8988T (cell line): ENCODE measurements around the gene ATP11B.
"Not testable (repeated sequence)": the region's sequence is repeated elsewhere in the genome, so short reads cannot be mapped to it uniquely, and the experiment has no call there.

Experiments
- DNase-seq: peaks from one replicate; pipeline ENCODE4 v3.0.0; 2011

ATP11B gene

DNA sequence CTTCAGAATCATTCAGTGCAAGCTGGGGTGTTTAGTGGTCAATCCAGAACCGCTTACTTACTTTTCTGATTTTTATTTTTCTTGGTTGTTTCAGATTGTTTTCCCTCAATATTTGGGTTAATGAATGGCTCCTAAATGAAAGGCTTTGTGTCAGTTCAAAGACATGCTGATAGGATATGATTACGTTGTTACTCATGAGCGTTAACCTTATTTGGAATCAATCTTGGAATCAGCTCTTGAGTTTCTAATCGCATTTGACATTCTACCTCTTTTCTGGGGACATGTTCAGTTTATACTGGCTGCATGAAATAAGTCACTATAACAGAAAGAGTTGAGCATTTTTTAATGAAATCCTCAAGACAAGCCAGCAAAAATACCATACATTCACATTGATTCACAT, 50.2 kb downstream of the ATP11B start:
- DNase-seq, result no peak

DNA sequence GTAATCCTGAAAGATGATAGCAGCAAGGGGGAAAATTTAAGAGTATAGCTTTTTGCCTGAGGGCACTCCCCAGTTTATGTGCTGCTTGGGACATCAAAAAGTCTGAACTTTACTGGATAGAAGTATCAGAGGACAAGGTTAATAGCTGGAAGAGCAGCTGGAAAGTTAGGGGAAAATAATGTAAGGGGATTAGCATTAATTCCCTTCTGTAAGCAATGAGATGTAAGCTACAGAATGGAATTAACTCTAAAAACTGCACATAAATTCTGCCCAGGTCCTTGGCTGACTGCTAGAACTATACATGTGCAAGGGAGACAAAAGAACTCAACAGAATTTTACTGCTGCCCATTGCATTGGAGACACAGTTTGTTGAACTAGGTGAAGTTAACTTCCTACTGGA, 55.6 kb downstream of the ATP11B start:
- DNase-seq, result no peak

DNA sequence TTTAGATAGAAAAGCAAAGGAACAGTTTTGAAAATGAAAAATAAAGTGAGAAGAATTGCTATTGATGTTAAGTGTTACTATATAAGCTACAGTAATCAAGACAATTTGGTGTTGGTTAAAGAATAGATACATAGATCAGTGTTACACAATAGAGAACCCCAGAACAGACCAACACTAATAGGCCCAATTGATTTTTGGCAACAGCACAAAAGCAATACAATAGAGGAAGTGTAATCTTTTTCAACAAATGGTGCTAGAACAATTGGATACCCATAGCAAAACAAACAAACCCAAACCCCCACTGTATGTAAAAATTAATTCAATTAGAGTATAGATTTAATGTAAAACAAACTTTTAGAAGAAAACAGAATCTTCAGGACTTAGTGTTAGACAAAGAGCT, 61.8 kb downstream of the ATP11B start:
- DNase-seq, result no peak

DNA sequence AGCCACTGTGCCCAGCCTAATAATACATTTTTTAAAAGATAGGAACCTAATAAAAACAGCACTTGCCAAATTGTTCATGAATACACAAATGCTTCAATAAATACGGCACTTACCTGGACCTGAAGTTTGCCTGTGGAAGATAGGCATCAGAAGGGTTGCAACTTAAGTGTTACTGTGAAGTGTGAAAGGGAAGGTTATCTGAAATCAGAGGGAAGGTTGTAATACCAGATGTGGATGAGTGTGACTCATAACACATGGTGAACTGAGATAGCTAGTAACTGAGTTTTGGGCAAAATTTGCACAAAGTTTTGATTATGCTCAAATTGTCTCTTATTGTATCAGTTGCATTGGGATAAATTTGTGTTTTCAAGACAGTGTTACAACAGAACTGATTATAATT, 68.0 kb downstream of the ATP11B start:
- DNase-seq, result no peak

DNA sequence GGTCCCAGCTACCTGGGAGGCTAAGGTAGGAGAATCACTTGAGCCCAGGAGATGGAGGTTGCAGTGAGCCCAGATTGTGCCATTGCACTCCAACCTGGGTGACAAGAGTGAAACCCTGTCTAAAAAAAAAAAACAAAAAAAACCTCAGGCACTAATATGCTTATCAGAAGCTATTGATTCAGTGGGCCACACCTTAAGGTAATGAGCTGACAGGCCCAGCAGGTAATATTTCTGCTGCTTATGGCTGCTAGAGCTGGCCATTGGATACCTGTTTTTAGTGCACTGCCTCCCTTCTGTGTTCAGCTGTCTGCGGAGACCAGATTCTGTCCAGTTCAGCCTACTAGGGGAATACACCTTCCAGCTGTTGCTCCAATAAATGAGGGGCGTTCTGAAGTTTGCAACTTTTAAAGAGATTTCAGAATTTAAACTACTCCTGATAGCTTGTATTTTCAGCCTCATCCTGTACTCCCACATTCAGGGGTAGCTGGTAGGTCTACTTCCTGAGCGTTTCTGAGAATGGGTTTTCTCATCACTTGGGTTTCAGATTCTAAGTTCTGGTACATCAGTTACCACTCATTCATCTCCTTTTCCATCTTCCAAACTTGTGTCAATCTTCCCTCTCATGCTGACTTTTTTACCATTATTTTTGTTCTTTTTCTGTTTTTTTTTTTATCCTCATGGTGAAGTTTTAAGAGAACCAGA, 69.0 kb downstream of the ATP11B start:
- DNase-seq, result no peak

DNA sequence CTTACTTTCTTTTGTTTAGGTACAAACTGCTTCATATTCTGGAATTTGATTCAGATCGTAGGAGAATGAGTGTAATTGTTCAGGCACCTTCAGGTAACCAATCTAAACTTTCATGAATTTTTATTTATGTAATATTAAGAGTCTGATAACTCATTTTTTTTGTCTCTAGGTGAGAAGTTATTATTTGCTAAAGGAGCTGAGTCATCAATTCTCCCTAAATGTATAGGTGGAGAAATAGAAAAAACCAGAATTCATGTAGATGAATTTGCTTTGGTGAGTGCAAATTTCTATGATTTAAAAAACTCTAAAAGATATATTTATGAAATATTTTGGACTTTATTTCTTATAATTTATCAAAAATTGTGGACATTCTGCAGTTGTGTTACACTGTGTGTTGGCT, 75.8 kb downstream of the ATP11B start:
- no peak for DNase-seq

DNA sequence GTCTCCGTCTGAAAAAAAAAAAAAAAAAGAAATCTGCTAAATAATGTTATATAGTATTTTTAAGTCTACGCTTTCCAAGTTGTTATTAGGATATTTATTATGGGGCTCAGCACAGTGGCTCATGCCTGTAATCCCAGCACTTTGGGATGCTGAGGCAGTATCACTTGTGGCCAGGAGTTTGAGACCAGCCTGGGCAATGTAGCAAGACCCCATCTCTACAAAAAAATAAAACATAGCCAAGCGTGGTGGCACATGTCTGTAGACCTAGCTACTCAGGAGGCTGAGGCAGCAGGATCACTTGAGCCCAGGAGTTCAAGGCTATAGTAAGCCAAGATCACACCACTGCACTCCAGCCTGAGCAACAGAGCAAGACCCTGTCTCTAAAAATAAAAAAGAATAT, 77.6 kb downstream of the ATP11B start:
- not testable (repeated sequence) for DNase-seq

DNA sequence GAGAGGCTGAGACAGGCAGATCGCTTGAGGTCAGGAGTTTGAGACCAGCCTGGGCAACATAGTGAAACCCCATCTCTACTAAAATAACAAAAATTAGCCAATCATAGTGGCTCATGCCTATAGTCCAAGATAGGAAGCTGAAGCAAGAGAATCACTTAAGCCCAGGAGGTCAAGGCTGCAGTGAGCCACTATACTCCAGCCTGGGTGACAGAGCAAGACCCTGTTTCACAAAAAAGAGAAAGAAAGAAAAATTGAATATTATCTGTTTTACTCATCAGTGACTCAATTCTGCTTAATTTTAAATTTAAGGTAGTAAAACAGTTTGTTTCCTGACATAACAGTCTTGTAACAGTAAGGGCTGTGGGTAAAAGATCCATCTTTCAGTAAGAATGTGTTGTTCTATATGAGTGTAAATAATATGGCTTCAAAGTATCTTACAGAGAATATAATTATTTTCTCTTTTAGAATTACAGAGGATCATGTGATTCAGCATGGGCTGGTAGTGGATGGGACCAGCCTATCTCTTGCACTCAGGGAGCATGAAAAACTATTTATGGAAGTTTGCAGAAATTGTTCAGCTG, 85.8 kb downstream of the ATP11B start:
- no peak for DNase-seq

DNA sequence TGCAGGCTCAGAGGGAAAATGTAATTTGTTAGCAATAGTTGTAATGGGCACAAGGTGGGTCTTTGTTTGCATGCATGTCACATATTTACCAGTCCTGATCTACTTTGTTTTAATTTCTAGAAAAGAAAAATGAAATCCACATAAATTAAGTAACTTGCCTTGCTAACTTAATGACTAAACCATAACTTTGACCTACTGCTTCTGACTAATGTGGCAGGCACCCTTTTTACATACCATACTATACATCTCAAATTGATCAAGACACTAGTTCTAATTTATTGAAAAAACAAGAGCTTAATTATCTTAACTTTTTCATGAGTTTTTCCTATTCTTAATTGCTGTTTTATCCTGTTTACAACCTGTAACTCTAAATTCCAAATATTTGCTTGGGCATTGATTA, 93.2 kb downstream of the ATP11B start:
- DNase-seq, result no peak

DNA sequence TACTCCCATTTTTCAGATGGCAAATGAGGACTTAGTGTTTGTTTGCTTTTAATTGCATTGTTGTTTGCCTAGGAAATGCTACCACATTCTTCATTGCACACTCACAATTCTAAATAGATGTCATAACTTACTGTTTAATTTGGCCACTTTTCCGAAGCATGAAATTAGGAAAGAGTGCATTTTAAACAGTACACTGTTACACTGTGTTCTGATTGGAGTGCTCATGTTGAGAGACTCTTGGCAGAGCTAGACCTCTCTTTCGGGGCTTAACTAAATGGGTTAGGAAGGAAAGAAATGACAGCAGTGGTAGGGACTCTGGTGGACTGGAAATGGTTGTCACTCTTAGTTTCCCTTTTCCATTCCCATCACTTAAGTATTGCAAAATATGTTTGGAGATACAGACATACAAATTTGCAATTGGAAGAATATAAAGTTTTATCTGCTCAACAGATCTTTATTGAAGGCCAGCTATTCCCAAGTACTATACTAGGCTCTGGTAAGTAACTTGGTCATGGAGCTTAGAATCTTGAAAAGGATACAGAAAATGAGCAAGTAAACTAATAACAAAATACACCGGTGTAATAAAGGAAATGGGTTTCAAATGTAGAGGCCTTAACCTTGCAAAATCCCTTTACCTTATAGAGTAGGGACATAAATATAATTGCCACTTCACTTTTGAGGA, 96.8 kb downstream of the ATP11B start:
- no peak for DNase-seq

DNA sequence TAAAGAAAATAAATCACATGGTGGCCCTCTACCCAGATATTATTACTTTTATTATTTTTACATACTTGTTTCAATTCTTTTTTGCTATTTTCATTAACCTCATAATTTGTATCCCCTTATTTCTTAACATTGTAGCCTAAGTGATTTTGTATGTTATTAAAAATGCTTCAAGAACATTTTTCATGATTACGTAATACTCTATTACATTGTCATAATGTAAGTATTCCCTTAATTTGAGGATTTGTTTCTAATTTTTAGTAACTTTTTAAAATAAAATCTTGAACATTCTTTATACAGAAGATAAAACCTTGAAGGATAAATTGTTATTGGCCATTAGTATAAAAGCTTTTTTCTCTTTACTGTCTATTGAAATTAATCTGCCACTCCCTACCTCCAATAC, 98.1 kb downstream of the ATP11B start:
- DNase-seq, result no peak

DNA sequence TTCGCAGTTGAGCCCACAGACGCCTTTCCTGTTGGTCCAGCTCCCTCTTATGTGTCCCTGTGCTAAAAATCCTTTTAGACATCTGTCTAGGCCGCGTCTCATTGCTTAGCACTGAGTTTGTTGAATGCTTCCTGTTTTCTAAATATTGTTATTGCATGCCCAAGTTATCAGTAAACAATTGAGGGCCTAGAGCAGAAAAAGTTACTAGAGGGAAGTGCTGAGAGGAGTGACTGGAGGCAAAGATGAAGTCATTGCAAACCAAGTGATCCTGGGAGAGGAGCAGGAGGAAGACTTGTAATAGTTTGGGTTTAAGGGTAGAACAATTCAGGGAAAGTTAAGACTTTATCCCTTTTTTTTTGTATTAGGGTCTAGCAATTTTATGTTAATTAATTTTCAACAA, 98.9 kb downstream of the ATP11B start:
- no peak for DNase-seq

DNA sequence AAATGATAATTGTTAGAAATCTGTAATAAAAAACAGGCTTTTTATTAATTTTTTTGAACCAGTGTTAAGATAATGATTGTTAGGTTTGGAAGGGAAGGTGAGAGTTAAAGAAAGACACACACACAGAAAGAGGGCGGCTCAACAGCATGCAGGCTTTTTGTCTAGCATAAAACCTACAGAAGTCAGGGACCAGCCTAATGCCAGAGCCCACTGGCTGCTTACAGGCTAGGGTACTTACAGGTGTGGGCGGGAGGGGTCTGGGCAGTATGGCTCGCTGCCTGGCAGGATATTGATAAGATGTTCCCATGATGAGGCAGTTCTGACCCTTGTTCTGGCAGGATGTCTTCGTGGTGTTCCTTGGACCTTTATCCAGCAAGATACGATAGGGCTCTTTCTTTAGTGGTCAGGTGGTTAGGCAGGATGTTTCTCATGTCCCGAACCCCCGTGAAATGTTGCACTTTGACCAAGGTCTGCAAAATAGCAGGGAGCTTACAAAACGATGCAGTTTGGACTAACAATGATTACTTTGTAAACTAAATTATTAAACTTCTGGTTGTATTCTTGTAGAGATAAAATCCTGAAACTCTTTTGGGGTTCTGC, 102.3 kb downstream of the ATP11B start:
- no peak for DNase-seq

DNA sequence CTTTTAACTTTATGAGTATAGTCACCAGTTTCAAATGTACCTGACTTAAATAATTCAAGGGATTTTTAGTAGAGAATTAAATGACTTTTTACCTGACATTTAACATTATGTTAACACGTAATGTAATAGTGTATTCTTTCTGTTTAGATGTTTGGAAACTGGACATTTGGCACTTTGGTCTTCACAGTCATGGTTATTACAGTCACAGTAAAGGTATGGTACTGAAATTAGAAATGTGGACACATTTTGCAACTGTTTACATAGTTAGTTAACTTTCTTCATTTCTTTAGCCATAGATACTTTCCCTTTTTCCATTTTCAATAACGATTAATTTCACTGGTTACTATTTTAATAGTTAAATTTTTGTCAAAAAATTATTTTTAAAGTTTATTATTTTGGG, 103.2 kb downstream of the ATP11B start:
- DNase-seq, result no peak

DNA sequence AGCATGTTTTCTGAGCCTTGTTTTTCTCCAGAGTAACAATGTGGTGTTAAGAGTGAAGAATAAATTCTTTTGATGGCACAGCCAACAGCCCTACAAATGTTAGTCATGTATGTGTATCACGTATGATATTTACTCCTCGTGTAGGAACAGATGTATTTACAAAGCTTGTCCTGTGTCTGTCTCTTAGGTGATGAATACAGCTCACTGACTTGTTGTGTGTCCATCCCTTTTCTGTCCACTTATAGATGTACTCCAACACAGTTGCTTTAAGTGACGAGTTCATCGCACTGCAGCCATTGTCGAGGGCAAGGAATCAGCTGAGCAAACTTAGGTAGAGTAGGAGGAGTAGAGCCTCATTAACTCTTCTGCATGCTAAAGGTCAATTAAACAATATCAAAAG, 108.9 kb downstream of the ATP11B start:
- DNase-seq, result no peak

DNA sequence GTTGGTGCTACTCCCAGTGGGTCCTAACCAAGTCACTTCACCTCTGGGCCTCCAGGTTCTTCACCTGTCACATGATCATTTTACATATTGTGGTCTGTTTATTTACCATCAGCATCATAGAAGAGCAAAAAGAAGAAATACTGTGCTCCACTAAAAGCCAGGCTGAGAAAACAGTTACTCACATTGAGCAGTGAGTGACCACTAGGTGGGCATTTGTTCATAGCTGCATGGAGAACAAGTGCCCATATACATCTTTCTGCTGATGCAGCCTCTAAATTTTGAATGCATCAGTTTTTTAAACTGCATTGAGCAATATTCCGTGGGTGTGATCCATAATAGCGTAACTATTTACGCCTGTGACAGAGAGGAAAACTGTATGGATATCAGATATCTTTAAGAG, 110.9 kb downstream of the ATP11B start:
- no peak for DNase-seq

DNA sequence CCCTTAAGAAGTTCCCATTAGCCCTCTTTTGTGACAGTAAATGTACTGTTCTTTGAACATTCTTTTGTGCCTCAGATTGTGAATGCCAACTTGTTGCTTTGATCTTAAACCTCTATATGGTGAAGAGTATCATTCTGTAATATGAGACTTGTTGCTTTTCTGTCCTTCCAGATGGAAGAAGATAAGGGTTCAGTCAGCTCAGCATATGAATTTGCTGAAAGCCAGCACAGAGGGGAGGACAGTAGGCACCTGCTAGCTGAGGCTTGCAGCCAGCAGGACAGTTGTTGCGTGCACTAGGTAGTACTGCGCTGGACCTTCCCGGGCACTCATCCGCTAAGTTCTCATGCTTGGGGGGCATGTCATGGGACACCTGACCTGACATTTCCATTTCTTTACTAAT, 112.3 kb downstream of the ATP11B start:
- DNase-seq, result no peak

DNA sequence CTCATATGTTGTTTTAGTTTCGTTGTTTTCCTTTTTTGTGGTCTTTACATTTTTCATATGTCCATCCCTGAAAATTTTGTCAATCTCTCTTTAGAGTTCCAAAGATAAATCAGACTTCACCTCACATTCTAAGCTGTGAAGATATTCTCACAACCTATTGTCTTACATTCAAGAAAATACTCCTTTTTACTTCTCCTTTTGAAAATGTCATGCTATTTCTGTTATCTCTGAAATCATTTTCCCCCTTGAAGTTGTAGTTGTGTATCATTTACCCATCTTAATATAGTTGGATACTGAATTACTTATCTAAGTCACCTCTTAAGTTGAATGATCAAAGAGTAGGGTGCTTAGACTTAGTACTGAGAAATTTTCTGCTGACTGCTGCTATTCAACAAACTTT, 112.7 kb downstream of the ATP11B start:
- no peak for DNase-seq

DNA sequence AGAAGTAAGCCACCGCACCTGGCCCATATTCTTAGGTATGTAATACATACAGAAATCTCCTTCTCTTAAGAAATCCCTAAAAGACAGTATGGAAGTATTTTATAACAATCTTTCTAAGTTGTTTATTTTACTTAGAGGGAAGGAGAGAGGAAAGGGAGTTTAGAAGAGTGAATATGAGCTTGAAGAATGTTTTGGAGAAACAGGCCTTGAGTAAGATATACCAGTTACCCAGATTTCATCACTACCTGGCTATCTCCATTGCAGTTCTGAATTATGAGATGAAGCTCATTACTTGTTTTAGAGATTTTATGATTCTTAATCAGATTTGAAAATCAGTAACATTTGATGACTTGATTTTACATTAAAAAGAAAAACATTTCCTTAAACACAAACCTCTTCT, 115.2 kb downstream of the ATP11B start:
- no peak for DNase-seq

DNA sequence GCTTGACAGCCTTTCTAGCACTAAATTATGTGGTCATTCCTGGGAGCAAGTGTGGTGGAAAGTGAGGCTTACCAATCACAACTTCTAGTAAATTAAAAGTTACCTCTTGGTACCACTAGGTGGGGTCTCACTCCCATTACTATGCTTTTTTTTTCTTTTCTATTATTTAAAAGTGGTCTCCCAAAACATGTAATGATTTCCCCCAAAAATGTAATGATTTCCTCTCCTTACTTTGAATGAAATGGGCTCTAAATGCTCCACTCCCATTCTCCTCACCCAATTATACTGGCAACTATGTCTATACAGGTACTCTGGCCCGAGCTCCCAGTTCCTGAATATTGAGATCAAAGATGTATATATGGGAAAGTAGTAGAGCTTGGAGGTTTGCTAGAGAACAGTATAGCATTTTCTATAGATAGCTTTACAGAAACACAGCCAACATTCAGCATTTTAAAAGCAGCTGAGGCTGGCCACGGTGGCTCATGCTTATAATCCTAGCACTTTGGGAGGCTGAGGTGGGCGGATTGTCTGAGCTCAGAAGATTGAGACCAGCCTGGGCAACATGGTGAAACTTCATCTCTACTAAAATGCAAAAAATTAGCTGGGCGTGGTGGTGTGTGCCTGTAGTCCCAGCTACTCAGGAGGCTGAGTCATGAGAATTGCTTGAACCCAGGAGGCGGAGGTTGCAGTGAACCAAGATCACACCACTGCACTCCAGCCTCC, 116.2 kb downstream of the ATP11B start:
- DNase-seq, result peak; percentile 25

DNA sequence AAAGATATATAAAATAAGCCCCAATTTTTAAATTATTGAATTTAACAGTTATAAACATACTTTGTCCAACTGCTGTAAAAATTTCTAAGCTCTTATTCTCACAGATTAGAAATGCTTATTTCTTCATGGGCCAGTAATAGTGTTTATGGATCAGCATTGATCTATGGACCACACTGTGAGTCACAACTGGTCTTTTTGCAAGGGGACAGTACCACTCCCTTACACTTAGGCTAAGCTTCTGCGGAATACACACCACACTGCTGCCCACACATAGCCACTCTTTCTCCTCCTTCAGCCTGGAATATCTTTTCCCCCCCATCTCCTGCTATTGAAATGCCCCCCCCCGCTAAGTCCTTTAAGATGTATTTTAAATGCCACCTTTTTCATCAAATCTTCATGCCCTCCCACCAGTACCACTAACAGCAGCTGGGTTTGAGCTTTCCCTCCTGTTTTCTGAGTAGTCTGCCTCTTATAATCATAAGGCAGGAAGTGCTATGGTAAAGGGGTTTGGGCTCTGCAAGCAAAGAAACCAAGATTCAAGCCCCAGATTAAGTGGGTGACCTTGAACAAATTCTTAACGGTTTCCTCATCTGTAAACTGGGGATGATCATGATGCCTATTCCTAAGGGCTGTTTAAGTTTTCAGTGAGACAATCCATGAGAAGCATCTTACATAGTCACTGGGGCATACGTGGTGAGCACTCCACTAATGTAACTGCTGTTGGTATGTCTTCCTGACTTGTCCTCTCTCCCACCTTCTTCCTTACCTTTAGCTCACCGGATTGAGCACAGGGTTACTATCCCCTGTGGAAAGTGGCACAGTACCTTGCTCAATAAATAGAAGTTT, 117.9 kb downstream of the ATP11B start:
- no peak for DNase-seq

DNA sequence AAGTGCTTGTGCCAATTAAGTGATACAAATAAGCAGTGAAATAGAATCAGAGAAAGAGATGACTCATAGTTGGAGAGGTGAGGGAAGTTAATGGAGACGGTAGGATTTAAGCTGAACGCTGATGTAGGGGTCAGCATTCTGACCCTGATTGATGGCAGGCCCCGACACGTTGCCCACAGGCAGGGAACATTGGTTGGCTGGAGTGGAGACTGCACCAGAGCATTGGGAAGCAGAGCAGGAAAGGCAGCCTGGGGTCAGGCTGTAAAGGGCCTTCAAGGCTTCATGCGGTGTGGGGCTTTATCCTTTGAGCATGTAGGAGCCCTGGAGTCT, 118.4 kb downstream of the ATP11B start:
- no peak for DNase-seq

DNA sequence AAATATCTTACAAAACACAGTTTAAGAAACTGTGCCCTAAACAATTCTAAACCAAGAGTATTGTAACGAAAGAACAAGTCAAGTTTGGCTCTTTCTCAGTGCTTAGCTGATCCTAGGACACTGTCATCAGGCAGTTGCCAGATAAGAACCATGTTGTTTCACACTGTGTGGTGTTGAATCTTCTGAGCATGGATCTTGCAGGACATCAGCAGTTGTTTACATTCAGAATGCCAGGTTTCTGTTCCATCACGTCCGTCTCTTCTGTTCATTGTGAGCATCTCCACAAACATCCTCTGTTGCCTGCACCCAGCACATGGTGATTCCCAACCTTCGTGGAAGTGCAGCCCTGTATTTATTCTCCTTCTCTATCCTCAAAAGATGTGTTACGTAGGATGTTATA, 119.2 kb downstream of the ATP11B start:
- no peak for DNase-seq
